Endodermal cell (in vitro differentiated cells): Measurements from ENCODE around the gene RRP1B. TPM values are rescaled to one million over a fixed set of nuclear protein-coding genes. Genes with fewer than 3 reads are reported as not detected.

Source experiments
- DNase-seq: peaks from one replicate; pipeline ENCODE4 v3.0.0-alpha.2; 2017
- H3K27ac ChIP-seq: 2 replicates; pipeline ENCODE4 v1.5.1; 2013; ENCODE audit warnings: mild to moderate bottlenecking, low read depth, low read length, moderate library complexity
- H3K27me3 ChIP-seq: 2 replicates; pipeline ENCODE4 v1.6.1; 2013; ENCODE audit warnings: mild to moderate bottlenecking, low read length, moderate library complexity; ENCODE audit not compliant: insufficient read depth, control insufficient read depth, poor library complexity, severe bottlenecking
- H3K36me3 ChIP-seq: 2 replicates; pipeline ENCODE4 v1.7.0; 2013; ENCODE audit warnings: mild to moderate bottlenecking, low read length, moderate library complexity; ENCODE audit not compliant: control insufficient read depth, insufficient read depth
- H3K4me1 ChIP-seq: one replicate; pipeline ENCODE4 v1.7.0; 2013; ENCODE audit warnings: low read length; ENCODE audit not compliant: control insufficient read depth, insufficient read depth
- H3K4me3 ChIP-seq: 2 replicates; pipeline ENCODE4 v1.5.1; 2013; ENCODE audit warnings: mild to moderate bottlenecking, low read length, moderate library complexity
- H3K9ac ChIP-seq: 2 replicates; pipeline ENCODE4 v1.6.1; 2013; ENCODE audit warnings: mild to moderate bottlenecking, low read length, moderate library complexity; ENCODE audit not compliant: poor library complexity, severe bottlenecking; ENCODE audit errors: extremely low read depth
- H3K9me3 ChIP-seq: 2 replicates; pipeline ENCODE4 v1.6.1; 2013; ENCODE audit warnings: mild to moderate bottlenecking, low read length, moderate library complexity; ENCODE audit not compliant: control insufficient read depth
- H3K27ac Mint-ChIP-seq: 2 replicates; pipeline ENCODE4 v1.8.0; 2020; ENCODE audit warnings: mixed read lengths
- H3K27me3 Mint-ChIP-seq: 2 replicates; pipeline ENCODE4 v1.8.0; 2021; ENCODE audit warnings: mild to moderate bottlenecking, mixed read lengths; ENCODE audit not compliant: insufficient read depth
- H3K36me3 Mint-ChIP-seq: 2 replicates; pipeline ENCODE4 v1.8.0; 2020; ENCODE audit warnings: low read depth, mixed read lengths
- H3K4me1 Mint-ChIP-seq: 2 replicates; pipeline ENCODE4 v1.8.0; 2020; ENCODE audit warnings: mixed read lengths
- H3K4me3 Mint-ChIP-seq: 2 replicates; pipeline ENCODE4 v1.8.0; 2020; ENCODE audit warnings: mild to moderate bottlenecking, moderate library complexity, mixed read lengths
- H3K9me3 Mint-ChIP-seq: 2 replicates; pipeline ENCODE4 v1.8.0; 2020; ENCODE audit warnings: mild to moderate bottlenecking, mixed read lengths
- CTCF ChIP-seq: fragments of 200-600 bp; sonication (generic); conservative IDR thresholded peaks from 2 replicates; pipeline ENCODE4 v1.5.0; 2021; ENCODE audit warnings: antibody characterized with exemption, mild to moderate bottlenecking
- WGBS, 2 experiments: methylation state at CpG; one replicate each; pipeline versions ENCODE4 v1.1.5 to v1.1.7; 2013; ENCODE audit warnings: missing lambda C conversion rate in 2 of 2, mixed read lengths in 1 of 2; ENCODE audit not compliant: insufficient coverage in 1 of 2, insufficient read length in 1 of 2; 5-methylcytosine and 5-hydroxymethylcytosine counted together
- total RNA-seq, 2 donors: library from RNA; stranded (reverse); fragmentation: NEBNext Ultra II Directional in 1 of 2; extraction: Animal tissue kit (Norgen Biotek cat#: 25700) in 1 of 2; gene quantifications; 2 replicates in 1 of 2; 3 replicates in 1 of 2; pipeline ENCODE4 v1.2.1, GENCODE V29; 2021

RRP1B gene
- total RNA-seq, 2 donors from 2014 or later, result 44.1 to 46.0 TPM

GRCh38 chr21:43691801-43692200 is 32.4 kb downstream of the RRP1B start:
- no peaks in the 10 kb centered on the region for H3K27me3 ChIP-seq
- H3K4me3 ChIP-seq, result no peak overlapping the region
- no peaks in the 10 kb centered on the region for H3K9me3 ChIP-seq
- Mint-ChIP-seq H3K36me3 (peaks cover 56% of the 10 kb centered on the region), H3K4me3 (no peak overlapping the region), H3K9me3 (no peaks in the 10 kb centered on the region), H3K27me3 (no peaks in the 10 kb centered on the region), H3K27ac (no peak overlapping the region), H3K4me1 (no peaks in the 10 kb centered on the region)
- no peak overlapping the region for H3K27ac ChIP-seq
- no peaks in the 10 kb centered on the region for H3K4me1 ChIP-seq
- H3K9ac ChIP-seq, result no peak overlapping the region
- 94 to 95% methylated on average over 10 of the region's 10 CpGs for WGBS, 2 experiments
- H3K36me3 ChIP-seq, result peaks cover 47% of the 10 kb centered on the region
- TF ChIP-seq CTCF, result no peak
- no peak for DNase-seq

- H3K4me3 ChIP-seq, result no peak overlapping the region
- Mint-ChIP-seq H3K9me3 (no peaks in the 10 kb centered on the region), H3K27ac (no peak overlapping the region), H3K4me3 (no peak overlapping the region), H3K27me3 (no peaks in the 10 kb centered on the region), H3K36me3 (peaks cover 50% of the 10 kb centered on the region), H3K4me1 (no peaks in the 10 kb centered on the region)
- no peak for TF ChIP-seq CTCF
- DNase-seq, result no peak
- H3K4me1 ChIP-seq, result no peaks in the 10 kb centered on the region
- WGBS, 2 experiments, result 87 to 93% methylated on average over 5 to 8 of the region's 8 CpGs
- no peak overlapping the region for H3K9ac ChIP-seq
- H3K27me3 ChIP-seq, result no peaks in the 10 kb centered on the region
- H3K27ac ChIP-seq, result no peak overlapping the region
- no peaks in the 10 kb centered on the region for H3K9me3 ChIP-seq
- peaks cover 45% of the 10 kb centered on the region for H3K36me3 ChIP-seq
Observed at GRCh38 chr21:43692949-43693348, 33.6 kb downstream of the RRP1B start.

- H3K9me3 ChIP-seq, result no peaks in the 10 kb centered on the region
- no peaks in the 10 kb centered on the region for H3K27me3 Mint-ChIP-seq
- no peak for DNase-seq
- no peak overlapping the region for H3K9ac ChIP-seq
- H3K27ac Mint-ChIP-seq, result no peak overlapping the region
- no peak overlapping the region for H3K27ac ChIP-seq
- WGBS, 2 experiments, result 94% methylated on average over 20 to 23 of the region's 23 CpGs
- H3K4me1 ChIP-seq, result no peaks in the 10 kb centered on the region
- H3K27me3 ChIP-seq, result no peaks in the 10 kb centered on the region
- H3K4me1 Mint-ChIP-seq, result no peaks in the 10 kb centered on the region
- no peak overlapping the region for H3K4me3 Mint-ChIP-seq
- peaks cover 43% of the 10 kb centered on the region for H3K36me3 Mint-ChIP-seq
- H3K4me3 ChIP-seq, result no peak overlapping the region
- TF ChIP-seq CTCF, result no peak
- H3K36me3 ChIP-seq, result peaks cover 44% of the 10 kb centered on the region
- H3K9me3 Mint-ChIP-seq, result no peaks in the 10 kb centered on the region
Observed at GRCh38 chr21:43693981-43694380, 34.6 kb downstream of the RRP1B start.
